Activated naive CD8-positive, alpha-beta T cell treated with anti-CD3 and anti-CD28 coated beads for 36 hours (primary cell): ENCODE results near the gene TUG1. TPM values are rescaled to one million over a fixed set of nuclear protein-coding genes. Genes with fewer than 3 reads are reported as not detected.

ENCODE experiments used
- DNase-seq: peaks from one replicate; pipeline ENCODE4 v3.0.0; 2021
- H3K27ac Mint-ChIP-seq: one replicate; pipeline ENCODE4 v1.8.0; 2022; ENCODE audit warnings: mild to moderate bottlenecking, moderate library complexity, mixed read lengths
- H3K27me3 Mint-ChIP-seq: one replicate; pipeline ENCODE4 v1.8.0; 2022; ENCODE audit warnings: mild to moderate bottlenecking, mixed read lengths
- H3K36me3 Mint-ChIP-seq: one replicate; pipeline ENCODE4 v1.8.0; 2021; ENCODE audit warnings: mild to moderate bottlenecking, mixed read lengths
- H3K4me1 Mint-ChIP-seq: one replicate; pipeline ENCODE4 v1.8.0; 2021; ENCODE audit warnings: mixed read lengths
- H3K4me3 Mint-ChIP-seq: one replicate; pipeline ENCODE4 v1.8.0; 2022; ENCODE audit warnings: mild to moderate bottlenecking, moderate library complexity, mixed read lengths
- H3K9me3 Mint-ChIP-seq: one replicate; pipeline ENCODE4 v1.8.0; 2022; ENCODE audit warnings: mixed read lengths
- total RNA-seq, 2 experiments: library from RNA; stranded (reverse); gene quantifications; one replicate each; pipeline ENCODE4 v1.2.3, GENCODE V29; 2021

Gene TUG1
- total RNA-seq, 2 experiments from 2014 or later: 45.6 to 47.4 TPM

DNA sequence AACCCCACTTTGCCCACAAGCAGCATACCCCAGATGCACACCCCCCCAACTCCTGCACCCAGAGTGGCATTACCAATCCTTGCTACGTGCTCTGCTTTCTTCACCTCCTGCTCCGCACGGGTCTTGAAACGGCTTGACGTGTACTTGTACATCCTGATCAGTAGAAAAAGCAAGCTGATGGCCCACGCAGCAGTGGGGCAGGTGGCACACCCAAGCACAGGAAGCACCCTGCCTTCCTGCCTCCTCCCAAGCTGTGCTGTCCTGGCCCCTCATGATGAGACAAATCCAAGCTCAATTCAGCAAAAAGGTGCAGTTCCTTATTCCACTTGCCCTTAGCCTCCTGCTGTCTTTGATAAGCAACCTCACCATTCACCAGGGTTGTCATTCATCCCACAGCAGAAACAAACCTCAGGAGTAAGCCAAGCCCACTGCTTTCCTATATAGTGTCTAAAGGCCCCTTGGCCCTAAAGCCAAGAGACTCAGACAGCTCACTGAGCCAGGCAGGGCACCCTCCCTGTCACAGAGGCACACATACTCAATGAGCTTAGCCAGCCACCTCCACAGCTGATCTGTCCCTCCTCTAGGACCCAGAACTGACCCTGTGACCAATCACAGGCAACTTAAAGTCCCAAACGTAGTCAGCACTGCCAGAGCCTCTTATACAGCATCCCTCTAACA lies 28.2 kb upstream of the TUG1 start:
- H3K9me3 Mint-ChIP-seq: no peaks in the 10 kb centered on the region
- peak; percentile 31 for DNase-seq
- H3K27me3 Mint-ChIP-seq: no peaks in the 10 kb centered on the region
- H3K27ac Mint-ChIP-seq: peak overlapping the region; percentile 78
- H3K4me1 Mint-ChIP-seq: peaks cover 65% of the 10 kb centered on the region
- peak overlapping the region; percentile 26 for H3K4me3 Mint-ChIP-seq
- peaks cover 64% of the 10 kb centered on the region for H3K36me3 Mint-ChIP-seq

DNA sequence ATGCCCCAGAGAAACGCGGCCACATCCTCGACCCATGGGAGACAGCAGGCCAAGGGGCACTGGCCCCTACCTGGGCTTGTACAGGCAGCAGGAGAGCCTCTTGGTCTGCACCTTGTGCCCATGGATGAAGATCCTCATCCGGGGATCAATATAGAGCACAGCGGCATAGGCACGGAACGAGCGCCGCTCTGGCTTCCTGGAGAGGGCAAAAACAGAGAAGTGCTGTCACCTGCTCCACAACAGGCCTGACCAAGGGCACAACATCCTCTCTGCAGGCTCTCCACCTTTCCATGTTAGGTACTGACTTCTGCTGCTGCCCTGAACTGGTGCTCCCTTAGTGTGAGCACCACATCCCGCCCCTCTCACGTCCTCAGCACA lies 27.7 kb upstream of the TUG1 start:
- peaks cover 70% of the 10 kb centered on the region for H3K4me1 Mint-ChIP-seq
- H3K4me3 Mint-ChIP-seq: no peak overlapping the region

DNA sequence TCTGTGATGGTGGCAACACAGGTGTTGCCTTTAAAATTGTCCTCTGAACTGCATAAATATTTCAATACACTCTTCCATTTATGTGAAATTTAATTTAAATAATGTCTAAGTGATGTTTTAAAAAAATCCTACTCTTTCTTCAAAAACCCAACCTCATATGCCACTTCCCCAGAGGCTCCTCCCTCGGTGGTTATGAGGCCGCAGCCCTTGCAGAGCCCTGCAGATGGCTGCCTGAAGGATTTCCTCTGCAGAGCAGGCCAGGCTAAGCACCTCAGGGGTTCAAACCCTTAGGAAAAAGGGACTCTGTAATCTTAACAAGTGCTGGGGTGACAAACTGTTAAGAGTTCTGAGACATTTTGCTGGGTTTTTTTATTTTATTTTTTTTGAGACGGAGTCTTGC lies 25.7 kb upstream of the TUG1 start:
- Mint-ChIP-seq H3K9me3 (no peaks in the 10 kb centered on the region), H3K4me1 (peaks cover 64% of the 10 kb centered on the region), H3K27me3 (no peaks in the 10 kb centered on the region), H3K4me3 (no peak overlapping the region), H3K36me3 (peaks cover 57% of the 10 kb centered on the region), H3K27ac (peak overlapping the region; percentile 34)
- peak; percentile 25 for DNase-seq

More for the DNA sequence above, 27.7 kb upstream of the TUG1 start:
- peaks cover 67% of the 10 kb centered on the region for H3K36me3 Mint-ChIP-seq
- H3K27me3 Mint-ChIP-seq: no peaks in the 10 kb centered on the region
- no peaks in the 10 kb centered on the region for H3K9me3 Mint-ChIP-seq
- peak overlapping the region; percentile 78 for H3K27ac Mint-ChIP-seq
- DNase-seq: peak; percentile 11

DNA sequence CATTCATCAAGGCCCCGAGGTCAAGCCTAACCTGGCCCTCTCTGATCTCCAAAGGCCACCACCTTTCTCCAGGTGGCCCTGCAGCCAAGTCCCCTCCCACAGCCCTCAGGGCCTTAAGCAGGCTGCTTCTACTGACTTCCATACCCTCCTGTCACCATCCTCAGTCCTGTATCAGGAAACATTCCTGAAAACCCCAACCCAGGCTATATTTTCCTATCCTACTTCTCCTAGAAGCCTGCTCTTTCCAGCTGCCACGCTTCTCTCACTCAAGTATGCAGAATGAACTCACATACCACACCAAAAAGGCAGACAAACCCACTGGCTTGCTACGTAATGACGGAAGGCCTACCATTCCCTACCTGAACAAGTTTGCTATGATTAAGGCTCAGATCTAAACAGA lies 24.1 kb upstream of the TUG1 start:
- Mint-ChIP-seq H3K27ac (no peak overlapping the region), H3K36me3 (peaks cover 53% of the 10 kb centered on the region)

DNA sequence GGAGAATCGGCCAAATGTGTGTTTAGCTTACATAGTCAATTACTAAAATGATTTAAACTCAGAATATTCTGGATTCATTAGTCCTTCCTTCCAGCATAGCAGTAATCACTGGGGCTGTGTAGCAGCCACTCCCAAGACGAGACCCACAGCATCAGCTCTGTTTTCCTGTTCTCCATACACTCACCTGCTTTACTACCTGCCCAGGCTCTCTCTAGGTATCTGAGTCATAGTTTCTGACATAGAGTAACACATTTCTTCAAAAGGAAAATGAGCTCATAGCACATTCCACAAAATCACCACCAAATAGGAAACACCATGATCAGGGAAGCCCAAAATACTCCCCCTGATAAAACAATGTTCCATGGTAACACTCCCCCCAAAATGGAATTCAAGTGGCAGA lies 23.4 kb upstream of the TUG1 start:
- H3K4me1 Mint-ChIP-seq: peaks cover 54% of the 10 kb centered on the region
- H3K36me3 Mint-ChIP-seq: peaks cover 53% of the 10 kb centered on the region
- DNase-seq: no peak
- H3K9me3 Mint-ChIP-seq: no peaks in the 10 kb centered on the region
- no peaks in the 10 kb centered on the region for H3K27me3 Mint-ChIP-seq
- H3K4me3 Mint-ChIP-seq: no peak overlapping the region
- H3K27ac Mint-ChIP-seq: peak overlapping the region; percentile 47

More for the DNA sequence above, 24.1 kb upstream of the TUG1 start:
- H3K27me3 Mint-ChIP-seq: no peaks in the 10 kb centered on the region
- H3K4me1 Mint-ChIP-seq: peaks cover 59% of the 10 kb centered on the region
- no peak overlapping the region for H3K4me3 Mint-ChIP-seq
- H3K9me3 Mint-ChIP-seq: no peaks in the 10 kb centered on the region
- DNase-seq: no peak

DNA sequence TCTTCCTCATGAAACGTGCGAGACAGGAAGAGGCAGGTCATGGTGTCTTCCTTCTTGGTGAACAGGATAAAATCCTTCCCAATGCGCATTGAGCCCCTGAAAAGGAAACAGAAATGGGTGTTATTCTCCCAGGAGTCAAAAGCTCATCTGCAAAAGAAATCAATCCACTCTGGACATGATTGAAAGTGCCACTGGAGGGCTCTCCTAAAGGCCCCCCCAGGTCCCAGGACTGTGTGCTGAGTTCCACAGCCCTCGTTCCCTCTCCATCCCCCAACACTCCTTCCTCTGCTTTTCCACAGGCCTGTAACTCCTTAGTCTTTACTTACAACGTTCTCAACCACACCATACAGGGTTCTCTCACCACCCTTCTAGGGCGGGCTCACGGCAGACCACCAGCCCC lies 22.7 kb upstream of the TUG1 start:
- peak overlapping the region; percentile 47 for H3K27ac Mint-ChIP-seq
- H3K4me1 Mint-ChIP-seq: peaks cover 50% of the 10 kb centered on the region
- no peak overlapping the region for H3K4me3 Mint-ChIP-seq

DNA sequence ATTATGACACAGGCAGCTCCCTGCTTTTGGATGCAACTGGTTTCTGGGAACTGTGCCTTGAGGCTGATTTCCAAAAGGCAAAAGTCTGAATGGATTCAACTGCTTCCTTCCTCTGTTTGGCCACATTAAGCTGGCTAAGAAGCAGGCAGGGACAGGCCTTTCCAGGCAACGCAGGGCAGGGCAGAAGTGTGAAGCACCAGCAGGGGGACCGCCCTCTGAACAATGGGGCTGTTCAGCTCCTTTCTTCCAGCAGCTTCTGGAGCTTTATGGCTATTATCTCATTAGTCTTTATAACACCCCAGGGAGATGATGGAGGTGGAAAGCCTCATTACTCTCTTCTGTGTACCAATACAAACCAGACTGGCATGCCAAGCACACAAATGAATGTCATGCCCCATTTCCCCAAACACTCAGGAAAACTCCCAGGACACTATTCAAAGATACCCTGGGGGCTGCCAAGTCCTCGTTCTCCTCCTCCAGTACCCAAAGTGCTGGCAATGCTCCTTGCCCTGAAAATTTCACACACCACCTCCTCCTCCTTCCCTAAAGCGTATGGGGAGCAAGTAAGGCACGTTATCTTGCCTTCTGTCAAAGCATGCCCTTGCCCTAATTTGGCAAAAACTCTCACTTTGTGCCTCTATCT lies 21.8 kb upstream of the TUG1 start:
- no peak overlapping the region for H3K4me3 Mint-ChIP-seq
- H3K27ac Mint-ChIP-seq: no peak overlapping the region
- H3K9me3 Mint-ChIP-seq: no peaks in the 10 kb centered on the region
- H3K4me1 Mint-ChIP-seq: peaks cover 47% of the 10 kb centered on the region
- DNase-seq: no peak
- H3K36me3 Mint-ChIP-seq: peaks cover 53% of the 10 kb centered on the region
- no peaks in the 10 kb centered on the region for H3K27me3 Mint-ChIP-seq

More for the DNA sequence above, 22.7 kb upstream of the TUG1 start:
- Mint-ChIP-seq H3K36me3 (peaks cover 53% of the 10 kb centered on the region), H3K9me3 (no peaks in the 10 kb centered on the region), H3K27me3 (no peaks in the 10 kb centered on the region)
- no peak for DNase-seq

DNA sequence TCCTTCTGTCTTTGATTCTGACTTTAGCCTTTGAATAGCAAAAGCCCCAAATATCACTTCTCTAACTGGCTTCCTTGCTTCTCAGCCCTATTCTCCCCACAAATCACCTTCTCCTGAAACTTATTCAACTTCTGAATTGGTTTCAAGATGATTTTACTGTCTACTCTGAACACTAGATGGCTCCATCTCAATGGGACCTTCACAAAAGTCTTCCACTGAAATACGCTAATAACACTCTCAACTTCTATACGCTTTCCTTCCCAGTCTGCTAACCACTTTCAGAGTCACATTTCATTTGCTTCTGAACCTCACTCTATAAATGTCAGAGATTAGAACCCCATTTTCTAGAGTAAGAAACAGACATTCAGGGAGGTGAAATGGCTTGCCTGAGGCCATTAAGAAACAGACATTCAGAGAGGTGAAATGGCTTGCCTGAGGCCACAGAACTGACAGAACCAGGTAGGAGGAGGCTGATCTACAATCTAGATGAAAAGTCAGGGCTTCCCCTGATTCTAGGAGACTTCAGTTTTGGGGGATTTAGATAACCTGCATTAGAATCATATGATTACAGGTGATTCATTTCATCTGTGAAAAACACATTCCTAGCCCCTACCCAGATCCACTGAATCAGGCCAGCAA lies 21.1 kb upstream of the TUG1 start:
- no peaks in the 10 kb centered on the region for H3K9me3 Mint-ChIP-seq
- no peaks in the 10 kb centered on the region for H3K27me3 Mint-ChIP-seq
- H3K27ac Mint-ChIP-seq: no peak overlapping the region
- DNase-seq: no peak
- H3K4me1 Mint-ChIP-seq: peaks cover 54% of the 10 kb centered on the region
- H3K4me3 Mint-ChIP-seq: no peak overlapping the region
- peaks cover 60% of the 10 kb centered on the region for H3K36me3 Mint-ChIP-seq

DNA sequence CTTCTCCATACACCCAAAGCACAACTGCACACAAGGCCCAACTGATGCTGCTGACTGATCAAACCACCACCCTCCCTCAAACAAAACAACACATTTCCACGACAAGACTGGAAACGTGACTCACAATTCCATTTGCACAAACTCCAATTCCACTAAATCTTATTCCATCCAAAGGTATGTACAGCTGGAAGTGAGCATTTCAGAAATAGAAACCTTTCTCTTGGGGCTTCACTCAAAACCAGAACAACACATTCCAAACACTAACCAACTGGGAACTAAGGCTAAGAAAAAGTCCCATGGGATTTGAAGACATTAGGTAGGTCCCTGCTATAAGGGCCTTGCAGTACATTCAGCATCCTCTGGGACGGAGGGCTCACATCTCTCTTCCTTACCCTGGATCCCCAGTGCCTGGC lies 20.1 kb upstream of the TUG1 start:
- no peak overlapping the region for H3K27ac Mint-ChIP-seq
- H3K4me3 Mint-ChIP-seq: no peak overlapping the region
- H3K27me3 Mint-ChIP-seq: no peaks in the 10 kb centered on the region
- no peak for DNase-seq
- no peaks in the 10 kb centered on the region for H3K9me3 Mint-ChIP-seq
- peaks cover 61% of the 10 kb centered on the region for H3K36me3 Mint-ChIP-seq
- H3K4me1 Mint-ChIP-seq: peaks cover 52% of the 10 kb centered on the region

DNA sequence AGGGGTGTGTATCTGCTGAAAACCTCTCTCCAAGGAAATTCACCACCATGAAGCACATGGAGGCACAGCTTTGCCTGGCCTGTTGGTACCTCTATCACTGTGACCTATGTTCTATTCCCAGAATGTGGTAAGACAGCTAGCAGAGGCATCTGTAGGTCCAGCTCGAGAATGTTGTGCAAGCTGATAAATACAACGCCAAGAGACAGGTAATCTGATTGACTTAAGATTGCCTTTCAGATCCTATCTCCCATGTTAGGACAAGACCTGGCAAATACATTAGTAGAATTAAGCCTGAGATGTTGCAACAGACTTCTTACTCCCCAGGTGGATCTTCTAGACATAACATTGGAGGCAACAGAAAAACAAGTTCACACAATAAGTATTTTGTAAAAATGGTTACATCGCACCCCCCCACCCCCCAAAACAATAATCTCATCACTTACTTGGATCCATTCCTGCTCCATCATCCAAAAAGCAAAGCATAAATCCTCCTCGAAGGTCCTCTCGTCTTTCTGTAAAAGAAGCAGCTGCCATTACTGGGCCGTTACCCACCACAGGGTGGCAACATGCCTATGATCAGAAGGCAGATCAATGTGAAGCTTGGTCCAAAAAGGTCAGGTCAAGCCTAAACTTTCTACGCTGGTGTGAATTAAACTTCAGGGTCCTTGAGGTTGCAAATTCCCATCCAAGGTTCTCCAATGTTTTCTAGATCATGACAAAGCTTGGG lies 19.0 kb upstream of the TUG1 start:
- no peak overlapping the region for H3K27ac Mint-ChIP-seq
- H3K36me3 Mint-ChIP-seq: peaks cover 56% of the 10 kb centered on the region
- DNase-seq: no peak

DNA sequence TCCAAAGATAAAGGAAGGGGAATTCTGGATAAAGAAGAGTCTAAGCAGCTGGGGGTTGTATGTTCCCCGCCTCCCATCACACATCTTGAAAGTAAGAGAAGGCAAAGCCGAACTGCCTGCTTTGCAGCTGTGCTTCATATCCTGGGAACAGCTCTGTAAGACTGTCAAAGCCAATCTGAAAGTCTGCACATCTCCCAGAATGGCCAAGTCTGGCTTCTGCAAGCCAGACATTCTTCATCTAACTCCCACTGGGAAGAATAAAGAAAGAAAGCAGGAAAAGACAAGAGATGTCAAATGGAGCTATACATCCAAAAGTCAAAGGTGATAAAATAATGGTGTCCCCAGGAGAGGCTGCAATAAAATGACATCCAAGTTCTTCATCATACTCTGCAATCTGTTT lies 15.9 kb upstream of the TUG1 start:
- H3K27me3 Mint-ChIP-seq: no peaks in the 10 kb centered on the region
- H3K4me3 Mint-ChIP-seq: no peak overlapping the region
- peaks cover 63% of the 10 kb centered on the region for H3K36me3 Mint-ChIP-seq
- no peak for DNase-seq
- no peaks in the 10 kb centered on the region for H3K9me3 Mint-ChIP-seq
- peaks cover 56% of the 10 kb centered on the region for H3K4me1 Mint-ChIP-seq
- H3K27ac Mint-ChIP-seq: no peak overlapping the region

More for the DNA sequence above, 19.0 kb upstream of the TUG1 start:
- Mint-ChIP-seq H3K4me3 (no peak overlapping the region), H3K27me3 (no peaks in the 10 kb centered on the region), H3K9me3 (no peaks in the 10 kb centered on the region), H3K4me1 (peaks cover 45% of the 10 kb centered on the region)

DNA sequence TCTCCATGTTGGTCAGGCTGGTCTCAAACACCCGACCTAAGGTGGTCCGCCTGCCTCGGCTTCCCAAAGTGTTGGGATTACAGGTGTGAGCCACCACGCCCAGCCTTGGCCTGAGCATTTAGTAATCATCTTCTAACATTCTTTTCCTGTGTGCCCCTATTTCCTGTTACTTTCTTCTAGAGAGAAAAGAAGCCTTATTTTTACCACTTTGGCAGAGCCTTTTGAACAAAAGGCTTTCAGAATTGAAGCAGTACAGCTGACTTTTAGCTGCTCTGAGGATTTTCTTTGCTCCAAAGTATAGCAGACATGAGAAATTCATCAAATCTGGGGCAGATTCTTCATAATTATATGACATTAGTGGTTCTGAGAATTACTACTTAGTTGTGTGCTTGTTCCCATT lies 13.9 kb upstream of the TUG1 start:
- peak overlapping the region; percentile 48 for H3K27ac Mint-ChIP-seq
- peaks cover 54% of the 10 kb centered on the region for H3K36me3 Mint-ChIP-seq
- peaks cover 56% of the 10 kb centered on the region for H3K4me1 Mint-ChIP-seq
- H3K9me3 Mint-ChIP-seq: no peaks in the 10 kb centered on the region
- no peak overlapping the region for H3K4me3 Mint-ChIP-seq
- no peak for DNase-seq
- no peaks in the 10 kb centered on the region for H3K27me3 Mint-ChIP-seq

DNA sequence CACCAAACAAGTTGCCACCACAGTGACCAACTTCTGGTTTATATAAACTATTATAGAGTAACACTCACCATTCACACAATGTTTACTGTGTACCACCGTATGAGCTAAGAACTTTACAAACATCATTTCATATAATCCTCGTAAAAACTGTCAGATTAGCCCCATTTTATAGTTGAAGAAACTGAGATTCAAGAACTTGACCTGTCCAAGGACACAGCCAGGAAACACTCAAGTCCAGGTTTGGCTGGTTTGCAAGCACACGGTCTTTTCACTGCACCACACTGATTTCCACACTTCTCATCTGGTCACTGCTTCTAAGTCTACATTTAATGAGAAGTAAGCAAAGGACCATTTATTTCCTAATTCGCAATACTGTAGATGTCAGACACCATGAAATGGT lies 4.2 kb upstream of the TUG1 start:
- peaks cover 22% of the 10 kb centered on the region for H3K9me3 Mint-ChIP-seq
- H3K4me1 Mint-ChIP-seq: peaks cover 21% of the 10 kb centered on the region
- H3K27me3 Mint-ChIP-seq: no peaks in the 10 kb centered on the region
- no peak overlapping the region for H3K27ac Mint-ChIP-seq
- DNase-seq: no peak
- H3K36me3 Mint-ChIP-seq: peaks cover 68% of the 10 kb centered on the region
- no peak overlapping the region for H3K4me3 Mint-ChIP-seq

DNA sequence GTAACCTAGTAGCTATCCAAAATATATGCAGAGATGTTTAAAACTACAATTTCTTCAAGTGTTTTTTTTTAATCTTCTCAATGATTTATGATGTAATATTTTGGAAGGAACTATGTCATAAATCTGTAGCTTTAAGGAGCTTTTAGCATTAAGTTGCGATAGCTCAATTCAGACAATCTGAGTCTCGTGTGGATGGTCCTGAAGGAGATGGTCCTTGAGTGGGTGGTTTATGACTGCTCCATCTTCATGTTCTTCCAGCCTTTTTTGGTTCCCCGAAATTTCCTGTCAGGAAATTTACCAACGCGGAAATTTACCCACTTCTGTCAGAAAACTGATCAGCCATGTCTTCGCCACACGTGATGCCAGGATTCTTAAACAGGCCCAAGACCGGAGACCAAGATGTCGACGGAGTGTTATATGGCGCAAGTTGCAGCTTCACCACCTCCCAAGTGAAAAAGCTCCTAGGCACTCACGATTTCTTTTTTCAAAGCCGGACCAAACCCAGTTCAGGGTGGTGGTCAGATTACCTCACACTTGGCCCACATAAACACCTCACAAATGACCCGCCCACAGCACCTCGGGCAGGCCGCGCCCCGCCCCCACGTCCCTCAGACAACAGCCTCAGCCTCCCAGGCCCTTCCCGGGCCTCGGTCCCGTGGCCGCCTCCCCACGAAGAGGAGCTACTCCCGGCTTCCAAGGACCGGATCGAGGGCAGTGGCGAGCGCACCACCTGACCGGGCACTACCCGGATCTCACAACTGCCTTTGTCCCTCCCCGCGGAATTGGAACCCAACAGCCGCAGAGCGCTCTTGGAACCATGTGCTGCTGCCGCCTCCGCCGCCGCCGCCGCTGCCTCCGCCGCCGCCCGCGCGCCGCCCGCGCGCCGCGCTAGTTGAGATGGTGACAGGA lies 796 bp upstream of the TUG1 start, which contains the start of gene MORC2:
Gene MORC2, minus strand, starts transcription at position 760 of the 909 bp plus-strand sequence. CDS start 885 bp downstream, outside the sequence.
- peaks cover 37% of the 10 kb centered on the region for H3K4me1 Mint-ChIP-seq

More for the DNA sequence above, 796 bp upstream of the TUG1 start, which contains the start of gene MORC2:
- no peak for DNase-seq
- Mint-ChIP-seq H3K36me3 (peaks cover 89% of the 10 kb centered on the region), H3K9me3 (peaks cover 46% of the 10 kb centered on the region), H3K27me3 (no peaks in the 10 kb centered on the region), H3K27ac (peak within 1 kb of the TSS; percentile 97), H3K4me3 (peak within 1 kb of the TSS; percentile 85)
